Hepatocyte (in vitro differentiated cells): ENCODE data around the gene SERPINE2. TPM values are rescaled to one million over a fixed set of nuclear protein-coding genes. Genes with fewer than 3 reads are reported as not detected.

ENCODE experiments used
- DNase-seq: peaks from one replicate; pipeline ENCODE4 v3.0.0-alpha.2; 2016; ENCODE audit warnings: low spot score
- H2AFZ ChIP-seq: fragments of 200-600 bp; sonication (generic); 2 replicates; pipeline ENCODE4 v1.6.0; 2016; ENCODE audit warnings: antibody characterized with exemption, mild to moderate bottlenecking
- H3K27ac ChIP-seq: fragments of 200-600 bp; sonication (generic); 2 replicates; pipeline ENCODE4 v1.5.1; 2016; ENCODE audit warnings: mild to moderate bottlenecking
- H3K27me3 ChIP-seq: fragments of 200-600 bp; sonication (generic); 2 replicates; pipeline ENCODE4 v1.6.1; 2016
- H3K36me3 ChIP-seq: fragments of 200-600 bp; sonication (generic); replicated peaks from 2 replicates; pipeline ENCODE4 v1.5.1; 2016; ENCODE audit warnings: low read depth; ENCODE audit not compliant: insufficient read depth
- H3K4me1 ChIP-seq: fragments of 200-600 bp; sonication (generic); 2 replicates; pipeline ENCODE4 v1.5.1; 2016; ENCODE audit warnings: mild to moderate bottlenecking, moderate library complexity; ENCODE audit not compliant: insufficient read depth
- H3K4me2 ChIP-seq: fragments of 200-600 bp; sonication (generic); 2 replicates; pipeline ENCODE4 v1.6.0; 2016
- H3K4me3 ChIP-seq: fragments of 200-600 bp; sonication (generic); 2 replicates; pipeline ENCODE4 v1.5.1; 2016; ENCODE audit warnings: mild to moderate bottlenecking
- H3K79me2 ChIP-seq: fragments of 200-600 bp; sonication (generic); 2 replicates; pipeline ENCODE4 v1.6.0; 2017; ENCODE audit warnings: mild to moderate bottlenecking
- H3K9me2 ChIP-seq: fragments of 200-600 bp; sonication (generic); replicated peaks from 2 replicates; pipeline ENCODE4 v1.6.0; 2017; ENCODE audit warnings: mild to moderate bottlenecking; ENCODE audit not compliant: insufficient read depth
- H3K9me3 ChIP-seq: fragments of 200-600 bp; sonication (generic); 2 replicates; pipeline ENCODE4 v1.5.1; 2016; ENCODE audit warnings: low read depth, mild to moderate bottlenecking
- H4K20me1 ChIP-seq: fragments of 200-600 bp; sonication (generic); 2 replicates; pipeline ENCODE4 v1.6.0; 2016; ENCODE audit warnings: mild to moderate bottlenecking; ENCODE audit not compliant: insufficient read depth, poor library complexity, severe bottlenecking
- CTCF ChIP-seq: fragments of 200-600 bp; sonication (generic); IDR thresholded peaks from 2 replicates; pipeline ENCODE4 v1.5.1; 2016; ENCODE audit warnings: antibody characterized with exemption, mild to moderate bottlenecking; ENCODE audit not compliant: poor library complexity
- EZH2 ChIP-seq: fragments of 200-600 bp; sonication (generic); IDR thresholded peaks from 2 replicates; pipeline ENCODE4 v1.6.1; 2016; ENCODE audit warnings: antibody characterized with exemption, mild to moderate bottlenecking, borderline replicate concordance
- EZH2phosphoT487 ChIP-seq: fragments of 200-600 bp; sonication (generic); IDR thresholded peaks from one replicate; pipeline ENCODE4 v1.6.1; 2018; ENCODE audit warnings: antibody characterized with exemption, mild to moderate bottlenecking, low read depth, moderate library complexity; ENCODE audit not compliant: unreplicated experiment, severe bottlenecking
- WGBS: methylation state at CpG from one replicate; pipeline ENCODE4 v1.1.6; 2016; ENCODE audit warnings: low lambda C conversion rate; ENCODE audit errors: missing lambda C conversion rate; 5-methylcytosine and 5-hydroxymethylcytosine counted together
- polyA plus RNA-seq: library from polyadenylated mRNA; unstranded; fragments of >200 nt; fragmentation: Nextera tagmentation; extraction: Ambion mirVana; gene quantifications from 2 replicates; pipeline ENCODE4 v1.2.1, GENCODE V29; 2016
- total RNA-seq: library from RNA; depleted of rRNA; stranded (reverse); fragments of >200 nt; gene quantifications from 2 replicates; pipeline ENCODE4 v1.2.3, GENCODE V29; 2014

Gene SERPINE2
- total and polyA plus RNA-seq, 2 experiments from 2014 or later, result 186 to 427 TPM

- Histone ChIP-seq H3K4me1 (peaks cover 9% of the 10 kb centered on the region), H3K4me2 (no peak overlapping the region), H4K20me1 (peaks cover 9% of the 10 kb centered on the region), H3K36me3 (no peaks in the 10 kb centered on the region), H3K27ac (no peak overlapping the region), H2AFZ (no peak overlapping the region), H3K79me2 (peaks cover 73% of the 10 kb centered on the region), H3K9me2 (no peaks in the 10 kb centered on the region), H3K27me3 (peaks cover 10% of the 10 kb centered on the region), H3K4me3 (no peak overlapping the region), H3K9me3 (no peaks in the 10 kb centered on the region)
- no peak for DNase-seq
- 95% methylated on average over 5 of the region's 5 CpGs for WGBS
- TF ChIP-seq EZH2phosphoT487 (no peak), CTCF (no peak), EZH2 (no peak)
Observed at GRCh38 chr2:224034017-224034416, 5.1 kb downstream of the SERPINE2 start.

DNA sequence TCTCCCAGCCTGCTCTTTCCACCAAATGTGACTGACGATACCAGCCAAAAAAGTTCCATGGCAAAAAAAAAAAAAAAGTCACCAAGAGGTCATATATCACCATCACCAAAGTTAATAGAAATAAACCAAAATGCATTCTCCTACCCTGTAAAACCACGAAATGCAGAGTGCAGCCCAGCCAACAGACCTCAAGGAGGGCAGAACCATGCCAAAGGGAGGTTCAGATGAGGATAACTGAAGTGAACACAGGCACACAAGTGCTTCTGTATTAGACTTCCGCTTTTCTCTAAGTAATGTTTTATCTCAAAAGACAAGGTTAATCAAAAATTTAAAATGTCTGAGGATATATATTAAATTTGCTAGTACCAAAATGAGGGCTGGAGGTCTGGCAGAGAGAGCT, 5.5 kb downstream of the SERPINE2 start:
- DNase-seq, result no peak
- no peaks in the 10 kb centered on the region for H3K9me2 ChIP-seq
- no peak overlapping the region for H3K27ac ChIP-seq
- no peak overlapping the region for H3K4me3 ChIP-seq
- H2AFZ ChIP-seq, result no peak overlapping the region
- peaks cover 9% of the 10 kb centered on the region for H4K20me1 ChIP-seq
- no peak overlapping the region for H3K4me2 ChIP-seq
- no peak for TF ChIP-seq CTCF
- TF ChIP-seq EZH2phosphoT487, result no peak
- TF ChIP-seq EZH2, result no peak
- WGBS, result 91% methylated on average over 3 of the region's 3 CpGs
- peaks cover 9% of the 10 kb centered on the region for H3K4me1 ChIP-seq
- peaks cover 10% of the 10 kb centered on the region for H3K27me3 ChIP-seq
- peaks cover 77% of the 10 kb centered on the region for H3K79me2 ChIP-seq
- no peaks in the 10 kb centered on the region for H3K9me3 ChIP-seq
- no peaks in the 10 kb centered on the region for H3K36me3 ChIP-seq

DNA sequence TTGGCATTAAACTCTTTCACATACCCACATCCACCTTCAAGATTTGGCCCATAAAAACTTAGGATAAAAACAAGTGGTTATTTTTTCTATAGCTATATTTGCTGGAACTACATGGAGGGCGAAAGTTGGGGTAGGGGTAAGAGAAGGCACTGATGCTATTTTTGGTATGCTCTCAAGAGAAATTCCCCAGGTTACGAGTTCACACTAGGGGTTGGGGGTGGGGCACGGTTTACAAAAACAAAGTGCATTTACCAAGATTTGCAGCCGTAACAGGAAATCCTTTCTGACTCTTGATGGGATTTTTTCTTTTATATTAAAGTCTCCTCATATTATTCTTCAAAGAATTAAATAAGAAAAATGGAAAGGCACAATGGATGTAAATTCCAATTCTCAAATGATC, 6.8 kb downstream of the SERPINE2 start:
- WGBS, result 63% methylated on average over 4 of the region's 4 CpGs
- TF ChIP-seq EZH2 (no peak), EZH2phosphoT487 (no peak), CTCF (no peak)
- no peak overlapping the region for H3K4me2 ChIP-seq
- no peak overlapping the region for H2AFZ ChIP-seq
- no peaks in the 10 kb centered on the region for H3K9me2 ChIP-seq
- no peaks in the 10 kb centered on the region for H3K36me3 ChIP-seq
- DNase-seq, result no peak
- H3K4me1 ChIP-seq, result peaks cover 9% of the 10 kb centered on the region
- peaks cover 8% of the 10 kb centered on the region for H3K27me3 ChIP-seq
- H4K20me1 ChIP-seq, result peaks cover 9% of the 10 kb centered on the region
- no peaks in the 10 kb centered on the region for H3K9me3 ChIP-seq
- H3K27ac ChIP-seq, result no peak overlapping the region
- H3K4me3 ChIP-seq, result no peak overlapping the region
- peaks cover 82% of the 10 kb centered on the region for H3K79me2 ChIP-seq
